NCI-H226 (cell line): Measurements from ENCODE around the gene SRGAP2C.
"Not testable (repeated sequence)": the region's sequence is repeated elsewhere in the genome, so short reads cannot be mapped to it uniquely, and the experiment has no call there.

Source experiments
- DNase-seq: peaks from one replicate; pipeline ENCODE4 v3.0.0-alpha.2; 2015

SRGAP2C gene

DNA sequence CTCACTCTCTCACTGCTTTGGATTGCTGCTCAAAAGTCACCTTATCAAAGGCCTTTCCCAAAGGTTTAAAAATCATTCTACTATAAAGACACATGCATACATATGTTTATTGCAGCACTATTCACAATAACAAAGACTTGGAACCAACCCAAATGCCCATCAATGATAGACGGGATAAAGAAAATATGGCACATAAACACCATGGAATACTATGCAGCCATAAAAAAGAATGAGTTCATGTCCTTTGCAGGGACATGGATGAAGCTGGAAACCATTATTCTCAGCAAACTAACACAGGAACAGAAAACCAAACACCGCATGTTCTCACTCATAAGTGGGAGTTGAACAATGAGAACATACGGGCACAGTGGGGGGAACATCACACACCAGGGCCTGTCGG is 45.9 kb downstream of the SRGAP2C start:
- not testable (repeated sequence) for DNase-seq

DNA sequence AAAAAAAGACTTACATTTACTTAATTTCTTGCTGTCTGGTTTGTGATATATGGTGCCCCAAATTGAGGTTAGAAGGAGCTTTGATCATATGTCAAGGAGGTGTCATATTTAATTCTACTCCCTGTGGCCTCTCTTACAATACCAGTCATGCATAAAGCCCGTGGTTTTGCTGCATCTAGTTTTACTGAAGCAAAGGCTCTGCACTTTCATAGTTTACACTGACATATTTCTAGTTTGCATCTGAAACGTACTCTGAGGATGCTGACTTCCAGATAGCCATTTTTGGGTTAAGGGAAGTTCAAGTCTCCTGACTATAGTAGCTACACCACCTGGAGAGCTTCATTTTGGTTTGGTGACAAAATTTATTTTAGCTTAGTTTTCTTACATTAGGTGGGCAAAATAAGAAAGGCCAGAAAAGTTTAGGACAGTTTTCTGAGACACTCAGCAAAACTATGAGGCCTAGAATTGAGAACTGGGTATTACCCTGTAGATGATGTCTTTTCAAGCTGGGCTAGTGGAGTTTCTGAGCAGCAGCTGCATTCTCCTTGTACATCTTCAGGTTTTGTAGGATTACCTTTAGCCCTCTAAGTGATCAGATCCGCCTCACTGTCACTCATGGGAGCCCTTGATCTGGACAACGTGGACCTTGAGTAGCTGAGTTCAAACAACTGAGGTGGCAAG is 47.8 kb downstream of the SRGAP2C start:
- not testable (repeated sequence) for DNase-seq

DNA sequence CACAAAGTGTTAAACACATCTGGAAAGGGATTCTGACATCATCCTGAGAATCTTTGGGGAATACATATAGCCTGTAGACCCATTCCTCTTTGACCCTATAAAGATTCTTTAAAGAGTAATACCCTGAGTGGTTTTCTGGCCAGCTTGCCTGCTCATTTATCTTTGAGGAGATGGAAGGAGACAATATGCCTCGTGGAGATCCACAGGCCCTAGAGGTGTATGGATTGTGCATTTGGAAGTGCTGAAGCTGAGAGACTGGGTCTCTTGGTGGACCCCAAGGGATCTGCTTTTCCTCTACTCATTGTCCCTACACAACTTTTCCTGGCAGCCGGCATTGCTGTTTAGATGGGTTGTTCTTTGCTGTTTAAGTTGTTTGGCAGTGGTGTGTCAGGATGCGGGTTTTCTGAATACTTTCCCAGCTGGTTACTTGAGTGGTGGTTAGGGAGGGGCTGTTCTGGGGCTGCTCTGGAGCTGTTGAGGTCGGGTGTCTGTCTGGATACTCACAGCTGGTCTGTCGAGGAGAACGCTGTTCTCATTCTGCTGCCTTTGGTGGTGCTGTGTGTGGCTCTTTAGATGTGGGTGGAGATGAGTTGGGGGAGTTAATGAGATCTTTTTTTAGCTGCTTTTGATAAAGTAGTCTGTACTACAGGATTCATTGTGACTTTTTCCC is 49.5 kb downstream of the SRGAP2C start:
- DNase-seq = not testable (repeated sequence)

DNA sequence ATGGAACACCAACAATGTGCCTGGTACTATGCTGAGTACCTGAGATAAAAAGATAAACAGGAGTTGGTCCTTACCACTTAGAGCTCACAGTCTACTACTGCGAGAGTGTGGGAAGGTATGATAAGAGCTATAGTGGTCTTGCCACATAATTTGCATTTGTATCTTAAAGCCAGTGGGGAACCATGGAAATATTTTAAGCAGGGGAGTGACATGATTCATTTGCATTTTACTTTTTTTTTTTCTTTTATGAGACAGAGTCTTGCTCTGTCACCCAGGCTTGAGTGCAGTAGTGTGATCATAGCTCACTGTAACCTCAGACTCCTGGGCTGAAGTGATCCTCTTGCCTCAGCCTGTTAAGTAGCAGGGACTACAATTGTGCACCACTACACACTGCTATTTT is 53.6 kb downstream of the SRGAP2C start:
- DNase-seq = not testable (repeated sequence)

DNA sequence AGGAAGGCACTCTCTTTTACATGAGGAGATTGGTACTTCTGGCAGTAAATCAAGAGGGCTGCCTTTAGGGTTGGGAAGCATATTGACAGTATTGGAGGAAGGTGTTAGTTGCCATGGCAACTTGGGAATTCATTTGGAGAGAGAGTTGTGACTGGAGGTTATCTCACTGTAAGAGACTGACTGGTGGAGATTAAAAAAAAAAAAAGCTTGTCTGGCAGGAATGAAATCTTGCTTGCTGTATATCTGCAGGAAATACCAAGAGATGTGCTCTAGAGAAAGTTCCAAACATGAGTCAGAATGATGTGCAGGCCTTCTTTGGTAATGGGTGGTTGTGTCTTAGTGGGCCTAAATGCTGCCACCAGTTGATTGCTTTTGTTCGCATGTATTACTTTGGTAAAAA is 59.1 kb downstream of the SRGAP2C start:
- DNase-seq = not testable (repeated sequence)

DNA sequence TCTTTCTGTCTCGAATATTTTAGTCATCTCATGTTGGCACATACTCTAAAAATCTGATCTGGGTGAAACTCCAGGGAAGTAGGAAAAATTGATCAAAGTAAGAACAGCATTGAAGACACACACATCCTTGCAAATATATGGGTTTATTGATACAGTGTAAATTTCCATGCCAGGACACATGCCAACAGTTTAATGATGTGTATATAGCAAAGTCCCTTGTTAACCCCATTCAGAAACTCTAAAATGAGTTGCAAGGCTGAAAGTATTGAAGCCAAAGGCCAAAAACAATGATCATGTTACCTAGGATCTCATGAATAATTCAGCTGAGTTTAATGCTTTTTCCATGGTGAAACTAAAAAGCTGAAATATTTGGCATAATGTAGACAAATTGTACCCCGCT is 61.6 kb downstream of the SRGAP2C start:
- not testable (repeated sequence) for DNase-seq

DNA sequence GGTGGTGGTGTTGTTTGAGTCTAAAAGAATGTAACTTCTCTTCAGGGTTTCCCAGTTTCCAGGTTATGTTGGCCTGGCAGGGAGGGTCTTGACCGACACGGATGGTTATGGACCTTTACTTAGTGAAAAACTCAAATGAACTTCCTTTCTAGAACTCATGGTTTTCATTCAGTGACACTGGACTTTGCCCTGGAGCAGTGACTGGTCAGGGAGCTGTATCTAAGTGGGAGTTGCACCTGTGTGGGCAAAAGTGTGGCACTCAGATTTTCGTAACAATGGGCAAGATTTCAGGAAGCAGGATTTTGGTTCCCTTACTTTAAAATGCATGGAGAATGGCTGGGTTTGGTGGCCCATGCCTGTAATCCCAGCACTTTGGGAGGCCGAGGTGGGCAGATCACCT is 67.9 kb downstream of the SRGAP2C start:
- DNase-seq = not testable (repeated sequence)

DNA sequence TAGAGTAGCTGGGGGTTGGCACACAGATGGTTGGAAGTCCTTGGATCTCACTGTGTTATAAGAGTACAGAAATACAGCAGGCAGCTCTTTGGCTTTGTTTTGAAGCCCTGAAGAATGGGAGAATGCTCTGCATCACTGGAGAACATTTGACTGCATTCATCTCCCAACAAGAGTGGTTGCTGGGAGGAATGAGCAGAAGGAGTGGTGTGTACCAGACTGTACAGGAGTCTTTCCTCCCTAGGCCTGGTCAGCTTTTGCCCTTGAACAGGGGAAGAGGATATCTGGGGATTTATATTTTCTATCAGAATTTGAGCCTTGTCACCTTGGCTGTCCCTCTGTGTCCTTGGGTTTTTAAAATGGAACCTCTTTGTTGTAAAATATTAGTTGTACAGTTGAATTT is 69.8 kb downstream of the SRGAP2C start:
- not testable (repeated sequence) for DNase-seq

DNA sequence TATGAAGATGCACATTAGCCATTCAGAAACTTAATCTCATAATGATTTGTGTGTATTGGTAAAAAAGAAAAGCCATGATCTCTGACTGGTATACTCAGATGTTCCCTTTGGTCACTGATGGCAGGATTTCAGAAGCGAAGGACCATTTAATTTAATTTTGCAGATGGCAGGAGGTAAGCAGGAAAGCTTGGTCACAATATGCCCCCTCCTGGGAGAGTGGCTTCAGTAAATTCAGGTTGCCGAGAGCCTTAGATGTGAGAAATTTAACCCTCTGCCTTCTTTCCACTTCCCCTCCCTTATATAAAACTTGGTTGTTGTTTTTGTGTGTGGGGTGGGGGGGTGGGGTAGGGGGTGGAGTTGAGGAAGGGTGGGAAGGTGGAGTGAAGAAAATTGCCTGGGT is 72.9 kb downstream of the SRGAP2C start:
- DNase-seq = not testable (repeated sequence)

DNA sequence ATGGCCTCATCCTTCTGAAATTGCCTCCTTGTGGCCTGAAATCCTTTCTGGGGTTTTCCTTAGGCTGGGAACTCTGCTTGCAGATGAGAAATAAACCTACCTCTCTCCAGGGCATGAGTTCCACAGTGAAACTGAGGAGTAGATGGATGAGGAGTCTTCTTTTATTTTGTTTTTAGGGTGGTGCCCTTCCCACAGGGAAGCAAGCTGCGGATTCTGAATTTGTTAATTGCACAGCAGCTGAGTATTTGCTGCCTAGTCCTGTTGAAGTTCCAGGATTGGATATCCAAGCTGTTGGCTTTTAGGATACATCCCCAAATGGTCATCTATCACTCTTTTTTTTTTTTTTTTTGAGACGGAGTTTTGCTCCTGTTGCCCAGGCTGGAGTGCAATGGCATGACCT is 73.4 kb downstream of the SRGAP2C start:
- DNase-seq = not testable (repeated sequence)

DNA sequence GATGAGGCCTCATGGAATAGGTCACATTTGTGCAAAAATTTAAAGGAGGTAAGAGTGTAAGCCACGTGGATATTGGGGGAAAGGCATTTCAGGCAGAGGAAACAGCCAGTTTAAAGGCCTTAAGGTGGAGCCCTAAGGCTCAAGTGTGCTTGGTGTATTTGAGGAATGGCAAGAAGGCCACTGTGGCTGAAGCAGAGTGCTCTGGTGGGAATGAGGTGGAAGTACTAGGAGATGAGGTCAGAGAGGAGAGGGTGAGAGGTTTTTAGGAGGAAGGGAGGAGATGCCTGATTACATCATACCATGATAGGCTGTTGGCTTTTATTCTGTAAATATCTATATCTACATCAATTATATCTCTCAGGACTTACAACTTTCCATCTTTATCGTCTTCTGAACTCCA is 75.4 kb downstream of the SRGAP2C start:
- DNase-seq = peak; percentile 32

DNA sequence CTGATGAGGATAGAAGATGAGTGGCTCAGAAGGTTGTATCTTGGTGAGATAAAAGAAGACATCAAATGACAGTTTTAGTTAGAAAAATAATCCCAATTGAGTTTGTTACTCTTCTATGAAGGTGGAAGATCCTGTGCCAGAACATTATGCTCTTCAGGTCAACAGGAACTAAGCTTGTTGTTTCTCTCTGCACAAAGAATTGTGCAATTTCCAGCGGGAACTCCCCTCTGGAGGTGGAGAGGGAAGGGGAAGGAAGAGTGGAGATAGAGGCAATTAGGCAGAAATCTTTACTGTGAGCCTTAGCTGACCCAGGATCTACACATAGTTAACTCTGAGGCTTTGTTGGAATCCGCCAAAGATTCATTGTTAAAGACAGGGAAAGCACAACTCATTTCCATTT is 77.4 kb downstream of the SRGAP2C start:
- not testable (repeated sequence) for DNase-seq

DNA sequence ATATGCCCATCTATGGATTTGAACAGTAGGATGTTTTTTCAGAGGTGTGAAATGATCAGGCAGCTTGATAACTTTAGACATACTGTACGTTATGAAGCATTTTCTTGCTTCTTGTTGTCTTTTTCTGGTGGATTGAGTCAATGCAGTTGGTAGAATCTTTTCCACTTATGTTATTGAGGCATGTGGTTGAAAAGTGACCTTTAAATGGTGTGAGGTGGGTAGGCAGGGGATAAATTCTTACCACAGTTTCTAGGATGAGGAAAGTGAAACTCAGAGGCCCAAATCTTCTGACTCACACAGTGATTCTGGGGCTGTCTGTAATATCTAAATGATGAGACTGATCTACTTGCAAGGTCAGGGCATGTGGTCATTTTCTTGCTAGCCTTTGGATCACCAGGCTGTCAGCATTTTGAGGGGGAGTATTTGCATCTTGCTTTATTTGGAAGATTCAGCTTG is 79.0 kb downstream of the SRGAP2C start:
- peak; percentile 57 for DNase-seq

DNA sequence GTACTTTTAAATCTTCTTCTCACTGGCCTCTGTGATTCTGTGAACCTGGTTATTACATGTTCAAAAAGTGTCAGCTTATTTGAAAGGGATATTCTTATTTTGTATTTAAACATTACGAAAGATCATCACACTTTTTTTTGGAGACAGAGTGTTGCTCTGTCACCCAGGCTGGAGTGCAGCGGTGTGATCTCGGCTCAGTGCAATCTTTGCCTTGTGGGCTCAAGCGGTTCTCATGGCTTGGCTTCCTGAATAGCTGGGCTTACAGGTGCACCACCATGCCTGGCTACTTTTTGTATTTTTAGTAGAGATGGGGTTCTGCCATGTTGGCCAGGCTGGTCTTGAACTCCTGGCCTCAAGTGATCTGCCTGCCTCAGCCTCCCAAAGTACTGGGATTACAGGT is 82.3 kb downstream of the SRGAP2C start:
- DNase-seq = not testable (repeated sequence)

DNA sequence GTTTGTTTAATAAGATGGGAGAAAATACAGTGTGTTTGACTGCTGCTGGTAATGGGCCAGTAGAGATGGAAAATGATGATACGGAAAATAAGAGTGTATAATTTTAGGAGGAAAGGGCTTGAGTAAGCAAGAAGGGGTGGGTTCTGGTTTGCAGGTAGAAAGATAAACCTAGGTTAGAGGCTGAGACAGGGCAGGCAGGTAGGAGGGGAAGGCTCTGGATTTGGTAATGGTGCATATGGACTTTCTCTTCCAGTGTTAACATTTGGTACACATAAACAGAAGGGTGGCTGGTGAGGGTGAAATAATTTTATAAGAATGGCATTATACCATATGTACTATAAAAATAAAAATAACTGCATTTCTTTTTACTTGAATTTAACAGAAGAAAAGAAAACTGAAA is 84.5 kb downstream of the SRGAP2C start:
- not testable (repeated sequence) for DNase-seq

DNA sequence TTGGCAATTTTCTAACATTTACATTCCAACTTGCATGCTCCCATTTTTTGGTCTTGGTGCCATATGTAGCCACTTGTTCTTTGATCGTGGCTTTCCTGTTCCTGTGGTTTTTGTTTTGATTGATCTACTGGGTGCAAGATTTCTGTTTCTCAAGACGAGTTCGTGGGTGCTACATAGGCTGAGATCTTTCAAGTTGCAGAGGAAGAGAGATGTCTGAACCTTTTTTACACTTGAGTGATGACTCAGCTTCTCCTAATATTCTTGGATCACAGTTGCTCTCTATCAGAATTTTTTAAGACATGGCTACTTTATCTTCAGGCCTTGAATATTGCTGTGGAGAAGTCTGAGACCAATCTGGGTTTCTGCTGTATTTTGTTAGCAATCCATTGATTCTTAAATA is 85.2 kb downstream of the SRGAP2C start:
- DNase-seq = not testable (repeated sequence)

DNA sequence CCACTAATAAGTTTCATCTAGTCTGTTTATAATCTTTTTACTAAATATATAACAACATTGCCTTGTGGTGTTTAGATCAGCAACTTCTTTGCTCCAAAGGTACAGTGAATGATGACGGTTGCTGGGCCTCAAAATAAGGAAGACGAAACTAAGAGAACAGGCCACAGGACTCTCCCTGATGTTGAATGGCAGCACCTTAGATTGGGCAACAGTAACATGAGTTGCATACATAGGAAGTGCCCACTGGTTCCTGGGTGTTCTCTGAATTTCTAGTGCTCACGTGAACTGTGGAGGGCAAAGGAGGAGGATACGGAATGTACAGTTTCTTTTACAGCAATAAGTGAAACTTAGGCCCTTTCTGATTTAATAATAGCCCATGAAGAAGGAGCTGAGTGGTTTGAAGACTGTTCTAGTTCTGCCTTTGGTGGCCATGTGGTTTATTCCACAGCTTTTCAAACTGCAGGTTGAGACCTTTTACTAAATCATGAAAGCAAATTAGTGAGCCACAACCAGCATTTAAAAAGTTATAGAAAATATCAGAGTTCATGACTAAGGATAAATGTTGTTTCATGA is 86.5 kb downstream of the SRGAP2C start:
- DNase-seq = not testable (repeated sequence)

DNA sequence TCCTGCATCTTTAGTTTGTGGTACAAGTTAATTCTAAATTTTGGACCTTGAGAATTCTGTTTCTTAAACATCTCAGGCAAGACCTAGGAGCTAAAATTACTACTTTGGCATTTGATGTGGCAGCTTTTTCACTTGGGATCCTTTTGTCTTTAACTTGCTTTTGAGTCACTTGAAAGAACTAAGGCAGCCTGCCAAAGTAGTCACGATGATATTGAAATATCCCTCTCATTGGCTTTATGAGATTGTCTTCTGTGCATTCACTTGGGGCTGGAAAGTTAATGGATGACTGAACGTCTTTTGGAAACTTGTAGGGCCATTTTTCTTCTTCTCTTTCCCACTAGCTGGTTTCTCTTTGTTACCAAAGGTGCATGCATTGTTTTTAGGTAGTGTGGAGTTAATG is 90.7 kb downstream of the SRGAP2C start:
- not testable (repeated sequence) for DNase-seq

DNA sequence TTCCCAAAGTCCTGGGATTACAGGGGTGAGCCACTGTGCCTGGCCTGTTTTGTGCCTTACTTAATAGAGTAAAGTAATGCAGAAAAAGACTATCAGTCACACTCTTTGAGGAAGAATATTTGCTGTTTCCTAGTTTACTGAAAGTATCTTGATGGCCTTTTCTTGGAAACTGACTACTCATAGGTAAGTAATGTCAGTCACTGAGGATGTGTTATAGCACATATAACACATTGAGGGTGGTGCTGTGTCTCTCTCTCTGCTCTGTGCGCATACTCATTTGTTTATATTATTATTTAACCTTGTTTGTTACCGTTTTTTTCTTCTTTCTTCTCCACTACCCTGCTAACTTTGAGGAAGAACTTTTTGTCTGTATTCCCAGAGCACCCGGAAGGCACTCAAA is 93.4 kb downstream of the SRGAP2C start:
- DNase-seq = not testable (repeated sequence)

DNA sequence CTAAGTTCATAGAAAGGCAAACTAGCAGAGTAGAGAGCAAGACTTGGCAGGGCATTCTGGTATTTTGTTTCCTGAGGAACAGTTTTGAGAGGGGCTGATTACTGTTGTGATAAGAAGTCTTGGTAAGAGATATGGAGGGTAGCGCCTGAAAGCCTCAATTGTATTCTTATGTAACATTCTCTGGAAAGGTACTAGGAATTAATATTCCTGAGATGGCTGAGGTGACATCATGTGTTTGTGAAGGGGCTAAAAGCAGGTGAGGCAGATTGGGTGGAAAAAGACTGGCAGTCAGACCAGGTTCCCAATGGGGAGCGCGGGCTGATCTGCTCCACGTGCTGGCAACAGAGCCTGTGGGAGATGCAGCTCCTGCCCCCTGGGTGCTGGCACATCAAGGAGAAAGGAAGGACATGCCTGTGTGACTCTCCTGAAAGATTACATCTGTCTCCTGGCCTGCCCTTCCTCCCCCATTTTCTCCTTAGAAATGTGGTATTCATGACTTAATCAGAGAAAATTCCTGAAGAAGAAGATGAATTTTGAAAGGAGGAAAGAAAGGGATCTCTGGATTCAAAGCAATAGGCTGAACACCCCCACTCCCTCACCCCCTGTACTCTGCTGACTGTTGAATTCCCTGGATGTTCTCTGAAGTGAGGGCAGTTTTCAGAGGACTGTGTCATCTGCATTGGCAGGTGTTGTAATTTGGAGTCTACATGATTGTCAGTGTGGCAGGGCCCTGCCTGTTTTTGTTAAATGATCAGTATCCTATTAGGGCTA is 94.2 kb downstream of the SRGAP2C start:
- DNase-seq = peak; percentile 33

DNA sequence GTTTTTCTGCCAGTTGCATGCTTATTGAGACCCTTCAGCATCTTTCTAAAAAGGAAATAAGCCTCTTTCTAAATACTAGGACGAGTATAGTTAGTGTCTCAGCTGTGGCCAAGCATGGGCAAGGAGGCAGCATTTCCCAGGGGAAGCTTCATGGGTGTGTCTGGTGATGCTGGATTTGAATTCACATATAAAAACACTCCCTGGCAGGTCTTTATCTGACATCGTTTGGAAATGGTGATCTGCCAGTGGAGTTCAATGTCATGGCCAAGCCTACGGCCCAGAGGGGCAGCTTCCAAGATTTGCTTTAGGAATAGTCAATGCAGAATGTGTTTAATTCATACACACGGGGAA is 94.7 kb downstream of the SRGAP2C start:
- DNase-seq = not testable (repeated sequence)

DNA sequence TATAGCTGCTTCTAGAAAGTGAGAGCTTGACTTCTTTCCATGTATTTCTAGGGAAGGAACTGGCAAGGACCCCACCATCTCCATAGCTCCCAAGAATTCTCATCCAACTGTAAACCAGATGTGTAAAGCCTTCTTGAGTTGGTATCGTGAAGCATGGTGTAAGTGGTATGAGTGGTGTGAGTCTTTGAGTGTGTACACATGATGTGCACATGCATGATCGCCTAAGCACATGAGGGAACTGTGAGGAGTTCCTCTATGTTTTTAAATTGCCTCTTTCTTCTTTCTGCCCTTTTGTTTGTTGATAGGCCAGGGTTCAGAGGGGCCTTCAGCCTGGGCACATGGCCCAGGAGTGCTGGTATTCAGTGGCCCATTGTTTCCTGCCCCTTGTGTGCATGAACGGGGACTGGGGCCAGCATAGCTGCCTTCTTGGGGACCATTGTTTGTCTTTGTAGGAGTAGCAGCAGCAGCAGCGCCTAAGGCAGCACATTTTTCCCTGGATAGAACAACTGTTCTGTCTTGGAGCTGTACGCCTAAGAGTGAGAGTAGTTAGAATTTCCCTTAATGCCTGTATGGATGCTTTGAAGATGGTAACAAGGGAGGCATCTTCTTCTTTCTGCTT is 96.0 kb downstream of the SRGAP2C start:
- DNase-seq = not testable (repeated sequence)

DNA sequence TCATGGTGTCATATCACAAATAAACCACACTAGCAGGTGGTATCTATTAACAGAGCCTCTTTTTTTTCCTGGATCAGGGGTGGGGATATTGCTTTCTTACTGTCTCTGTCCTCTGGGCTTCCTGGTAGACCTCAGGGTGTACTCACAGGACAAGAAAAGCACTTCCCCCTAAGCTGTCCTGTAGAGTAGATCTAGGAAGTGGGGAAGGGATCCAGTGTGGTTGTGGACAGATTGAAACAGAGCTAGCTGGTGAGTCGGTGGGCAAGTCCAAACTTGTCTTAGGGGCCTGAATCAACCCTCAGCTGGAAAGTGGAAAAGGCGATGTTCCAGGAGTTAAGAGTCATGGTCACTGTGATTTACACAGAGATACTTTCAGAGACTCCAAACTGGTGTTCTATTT is 96.7 kb downstream of the SRGAP2C start:
- not testable (repeated sequence) for DNase-seq
